ENCODE measurements around the gene COL23A1. TPM values are rescaled to one million over a fixed set of nuclear protein-coding genes. Genes with fewer than 3 reads are reported as not detected.

The COL23A1 gene
- total and polyA plus RNA-seq, 4 donors = 0.76 to 4.4 (median 1.3) TPM

- ATAC-seq (ENCODE audit: insufficient read depth, low FRiP score) (no peak), DNase-seq (no peak)
- Histone ChIP-seq H3K4me3 (no peak overlapping the region), H3K27me3 (ENCODE audit: control insufficient read depth in 3 of 3, insufficient read depth in 3 of 3, low read length in 2 of 3) (no peaks in the 10 kb centered on the region), H3K9me3 (ENCODE audit: control insufficient read depth in 4 of 4, insufficient read depth in 3 of 4, low read length in 3 of 4) (no peaks in the 10 kb centered on the region), H3K27ac (ENCODE audit: low read depth in 1 of 2, low read length in 1 of 2) (no peak overlapping the region), H3K4me1 (ENCODE audit: control insufficient read depth in 5 of 5, insufficient read depth in 5 of 5, low read length in 5 of 5) (no peaks in the 10 kb centered on the region), H3K36me3 (ENCODE audit: control insufficient read depth in 4 of 4, insufficient read depth in 4 of 4, low read length in 4 of 4) (no peaks in the 10 kb centered on the region), H3K9ac (ENCODE audit: insufficient read depth in 1 of 2, low read length in 2 of 2) (no peak overlapping the region)
- no peak for TF ChIP-seq CTCF (IDR thresholded peaks at IDR 0.05; ENCODE audit: control extremely low read depth, extremely low read depth)
- WGBS, 2 donors = 82 to 92% methylated on average over 7 of the region's 7 CpGs
Observed at GRCh38 chr5:178555005-178555404, 35.2 kb downstream of the COL23A1 start.

- H3K4me1 ChIP-seq (ENCODE audit: control insufficient read depth in 5 of 5, insufficient read depth in 5 of 5, low read length in 5 of 5) = no peaks in the 10 kb centered on the region
- no peak overlapping the region for H3K27ac ChIP-seq (ENCODE audit: low read depth in 1 of 2, low read length in 1 of 2)
- no peaks in the 10 kb centered on the region for H3K9me3 ChIP-seq (ENCODE audit: control insufficient read depth in 4 of 4, insufficient read depth in 3 of 4, low read length in 3 of 4)
- no peak overlapping the region for H3K9ac ChIP-seq (ENCODE audit: insufficient read depth in 1 of 2, low read length in 2 of 2)
- no peaks in the 10 kb centered on the region for H3K36me3 ChIP-seq (ENCODE audit: control insufficient read depth in 4 of 4, insufficient read depth in 4 of 4, low read length in 4 of 4)
- ATAC-seq (ENCODE audit: insufficient read depth, low FRiP score) (no peak), DNase-seq (no peak)
- H3K27me3 ChIP-seq (ENCODE audit: control insufficient read depth in 3 of 3, insufficient read depth in 3 of 3, low read length in 2 of 3) = no peaks in the 10 kb centered on the region
- no peak overlapping the region for H3K4me3 ChIP-seq
- WGBS, 2 donors = 92 to 94% methylated on average over 11 of the region's 11 CpGs
- TF ChIP-seq CTCF (IDR thresholded peaks at IDR 0.05; ENCODE audit: control extremely low read depth, extremely low read depth) = no peak
Observed at GRCh38 chr5:178554311-178554710, 35.9 kb downstream of the COL23A1 start.

GRCh38 chr5:178553517-178553916, 36.7 kb downstream of the COL23A1 start:
- ATAC-seq (ENCODE audit: insufficient read depth, low FRiP score) = no peak
- no peak overlapping the region for H3K4me3 ChIP-seq

More at GRCh38 chr5:178553517-178553916, 36.7 kb downstream of the COL23A1 start:
- H3K27ac ChIP-seq (ENCODE audit: low read depth in 1 of 2, low read length in 1 of 2) = no peak overlapping the region
- no peaks in the 10 kb centered on the region for H3K36me3 ChIP-seq (ENCODE audit: control insufficient read depth in 4 of 4, insufficient read depth in 4 of 4, low read length in 4 of 4)
- TF ChIP-seq CTCF (IDR thresholded peaks at IDR 0.05; ENCODE audit: control extremely low read depth, extremely low read depth) = no peak
- 86 to 88% methylated on average over 13 of the region's 13 CpGs for WGBS, 2 donors
- no peaks in the 10 kb centered on the region for H3K4me1 ChIP-seq (ENCODE audit: control insufficient read depth in 5 of 5, insufficient read depth in 5 of 5, low read length in 5 of 5)
- no peaks in the 10 kb centered on the region for H3K9me3 ChIP-seq (ENCODE audit: control insufficient read depth in 4 of 4, insufficient read depth in 3 of 4, low read length in 3 of 4)
- DNase-seq = no peak
- no peaks in the 10 kb centered on the region for H3K27me3 ChIP-seq (ENCODE audit: control insufficient read depth in 3 of 3, insufficient read depth in 3 of 3, low read length in 2 of 3)
- no peak overlapping the region for H3K9ac ChIP-seq (ENCODE audit: insufficient read depth in 1 of 2, low read length in 2 of 2)
